Astrocyte (in vitro differentiated cells and primary cell): ENCODE measurements around the gene ZC3H4. TPM values are rescaled to one million over a fixed set of nuclear protein-coding genes. Genes with fewer than 3 reads are reported as not detected.

Experiments used
- DNase-seq: peaks from one replicate; pipeline ENCODE4 v3.0.0-alpha.2; 2010; ENCODE audit warnings: low read depth
- FAIRE-seq: peaks from 2 replicates; lab custom pipeline; 2011; peaks lifted over from hg19 to GRCh38; lab: Jason Lieb, UNC
- H2AFZ ChIP-seq: 2 replicates; pipeline ENCODE4 v1.6.0; 2012; ENCODE audit warnings: low read depth, low read length, inconsistent platforms
- H3K27ac ChIP-seq: 2 replicates; pipeline ENCODE4 v1.5.1; 2011; ENCODE audit warnings: low read depth, low read length, inconsistent platforms
- H3K27me3 ChIP-seq: 2 replicates; pipeline ENCODE4 v1.6.0; 2011; ENCODE audit warnings: low read length, inconsistent platforms; ENCODE audit not compliant: insufficient read depth
- H3K36me3 ChIP-seq: 2 replicates; pipeline ENCODE4 v1.5.1; 2011; ENCODE audit warnings: low read length, inconsistent platforms; ENCODE audit not compliant: insufficient read depth
- H3K4me1 ChIP-seq: 2 replicates; pipeline ENCODE4 v1.5.1; 2011; ENCODE audit warnings: low read length, inconsistent platforms; ENCODE audit not compliant: insufficient read depth
- H3K4me2 ChIP-seq: 2 replicates; pipeline ENCODE4 v1.6.0; 2012; ENCODE audit warnings: low read length, inconsistent platforms
- H3K4me3 ChIP-seq: 2 replicates; pipeline ENCODE4 v1.5.1; 2011; ENCODE audit warnings: low read depth, mild to moderate bottlenecking, low read length, inconsistent platforms; ENCODE audit not compliant: insufficient read depth
- H3K79me2 ChIP-seq: 2 replicates; pipeline ENCODE4 v1.6.0; 2012; ENCODE audit warnings: mild to moderate bottlenecking, low read length, inconsistent platforms; ENCODE audit not compliant: insufficient read depth
- H3K9ac ChIP-seq: 2 replicates; pipeline ENCODE4 v1.6.0; 2012; ENCODE audit warnings: mild to moderate bottlenecking, low read length, inconsistent platforms
- H3K9me3 ChIP-seq: 2 replicates; pipeline ENCODE4 v1.5.1; 2012; ENCODE audit warnings: low read depth, mild to moderate bottlenecking, low read length, inconsistent platforms; ENCODE audit not compliant: insufficient read depth
- H4K20me1 ChIP-seq: 2 replicates; pipeline ENCODE4 v1.6.0; 2012; ENCODE audit warnings: low read length, inconsistent platforms; ENCODE audit not compliant: insufficient read depth
- H3K27ac Mint-ChIP-seq: one replicate; pipeline ENCODE4 v1.8.0; 2021; ENCODE audit warnings: mild to moderate bottlenecking, mixed read lengths; ENCODE audit not compliant: unreplicated experiment
- H3K27me3 Mint-ChIP-seq: one replicate; pipeline ENCODE4 v1.8.0; 2021; ENCODE audit warnings: low read depth, mixed read lengths; ENCODE audit not compliant: unreplicated experiment
- H3K36me3 Mint-ChIP-seq: one replicate; pipeline ENCODE4 v1.8.0; 2021; ENCODE audit warnings: low read depth, mixed read lengths; ENCODE audit not compliant: unreplicated experiment
- H3K4me1 Mint-ChIP-seq: one replicate; pipeline ENCODE4 v1.8.0; 2021; ENCODE audit warnings: low read depth, mixed read lengths; ENCODE audit not compliant: unreplicated experiment
- H3K4me3 Mint-ChIP-seq: one replicate; pipeline ENCODE4 v1.8.0; 2021; ENCODE audit warnings: mild to moderate bottlenecking, moderate library complexity, mixed read lengths; ENCODE audit not compliant: unreplicated experiment
- H3K9me3 Mint-ChIP-seq: one replicate; pipeline ENCODE4 v1.8.0; 2021; ENCODE audit warnings: mild to moderate bottlenecking, mixed read lengths; ENCODE audit not compliant: unreplicated experiment
- EZH2 ChIP-seq: IDR thresholded peaks from 2 replicates; pipeline ENCODE4 v1.6.1; 2012; ENCODE audit warnings: mild to moderate bottlenecking, low read length, inconsistent platforms; ENCODE audit not compliant: insufficient read depth
- total RNA-seq: library from RNA; stranded (reverse); gene quantifications from 2 replicates; pipeline ENCODE4 v1.2.1, GENCODE V29; 2021
- TF ChIP-seq, protein P1 (sequence below): IDR thresholded peaks from 2 replicates; pipeline ENCODE4 v1.5.1; 2011; ENCODE audit warnings: low read depth, mild to moderate bottlenecking, inconsistent platforms, low read length, moderate library complexity; ENCODE audit not compliant: insufficient read depth

ZC3H4 gene
- total RNA-seq, 1 donor from 2014 or later = 42.3 TPM

DNA sequence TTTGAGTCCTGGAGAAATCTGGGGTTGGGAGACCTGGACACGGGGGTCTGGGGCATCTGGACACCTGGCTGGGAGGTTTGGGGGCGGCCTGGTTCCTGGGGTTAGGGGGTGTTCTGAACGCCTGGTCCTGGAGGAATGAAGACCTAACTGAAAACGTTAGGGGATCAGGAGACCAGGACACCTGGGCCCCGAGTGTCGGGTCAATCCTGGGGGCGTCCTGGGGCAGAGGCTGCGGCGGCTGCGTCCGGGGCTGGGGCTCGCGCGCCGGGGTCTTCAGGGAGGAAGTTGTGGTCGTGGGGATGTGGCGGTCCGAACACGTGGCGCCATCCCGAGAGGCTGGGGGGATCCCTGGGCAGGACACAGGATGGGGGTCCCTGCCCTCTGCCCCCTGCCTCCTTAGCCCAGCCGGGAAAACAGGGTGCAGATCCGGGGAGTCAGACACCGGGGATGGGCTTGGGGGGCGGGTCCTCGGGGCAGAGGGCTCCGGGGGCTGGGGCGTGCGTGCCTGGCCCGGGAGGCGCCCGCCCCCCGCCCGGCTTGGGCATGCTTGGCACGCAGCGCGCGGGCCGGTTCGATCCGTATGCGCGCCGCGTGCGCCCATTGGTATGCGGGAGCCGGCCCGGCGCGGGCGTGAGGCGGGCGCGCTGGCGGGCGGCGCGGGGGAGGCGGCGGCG lies 93.3 kb downstream of the ZC3H4 start:
- H3K27me3 Mint-ChIP-seq = peaks cover 34% of the 10 kb centered on the region

DNA sequence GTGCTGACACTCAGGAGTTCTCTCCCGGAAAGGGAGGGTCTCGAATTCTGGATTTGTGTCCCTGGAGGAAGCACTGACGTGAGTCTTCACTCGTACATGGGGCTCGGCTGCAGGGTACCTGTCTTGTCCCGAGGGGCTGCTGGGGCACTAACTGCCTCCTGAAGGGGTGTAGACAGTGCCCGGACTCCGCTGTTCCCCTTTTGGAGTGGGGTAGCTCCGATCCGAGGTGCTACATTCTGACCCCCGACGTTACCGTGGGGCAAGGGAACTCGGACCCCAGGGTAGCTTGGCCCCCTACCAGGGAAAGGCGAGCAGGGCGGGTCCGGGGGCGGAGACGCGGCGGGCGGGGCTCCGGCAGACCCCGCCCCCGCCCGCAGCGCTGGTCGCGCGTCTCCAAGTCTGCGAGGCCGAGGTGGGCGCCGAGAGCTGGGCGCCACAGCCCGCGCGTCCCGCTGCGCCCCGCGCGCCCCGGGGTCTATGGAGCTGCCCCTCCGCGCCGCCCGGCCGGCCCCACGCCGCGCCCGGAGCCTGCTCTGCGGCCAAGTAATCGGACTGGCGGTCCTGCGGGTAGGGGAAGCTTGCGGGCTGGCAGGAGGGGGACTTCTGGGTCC lies 94.0 kb downstream of the ZC3H4 start, which contains the start of gene NPAS1:
NPAS1 (plus strand) TSS at position 407 of the 611 bp plus-strand sequence. CDS start 1,211 bp downstream, outside the sequence.
- no peak within 1 kb of the TSS for H3K9ac ChIP-seq
- DNase-seq = no peak
- H3K4me3 Mint-ChIP-seq = peak within 1 kb of the TSS; percentile 70

More for the DNA sequence above, 93.3 kb downstream of the ZC3H4 start:
- Histone ChIP-seq H4K20me1 (peaks cover 5% of the 10 kb centered on the region), H3K27ac (no peak overlapping the region), H2AFZ (no peak overlapping the region), H3K27me3 (peaks cover 39% of the 10 kb centered on the region), H3K4me3 (no peak overlapping the region), H3K4me2 (peak overlapping the region; percentile 76), H3K79me2 (no peaks in the 10 kb centered on the region), H3K9me3 (no peaks in the 10 kb centered on the region), H3K4me1 (peaks cover 8% of the 10 kb centered on the region), H3K9ac (no peak overlapping the region), H3K36me3 (no peaks in the 10 kb centered on the region)
- FAIRE-seq (no peak), DNase-seq (no peak)
- TF ChIP-seq, protein P1, sequence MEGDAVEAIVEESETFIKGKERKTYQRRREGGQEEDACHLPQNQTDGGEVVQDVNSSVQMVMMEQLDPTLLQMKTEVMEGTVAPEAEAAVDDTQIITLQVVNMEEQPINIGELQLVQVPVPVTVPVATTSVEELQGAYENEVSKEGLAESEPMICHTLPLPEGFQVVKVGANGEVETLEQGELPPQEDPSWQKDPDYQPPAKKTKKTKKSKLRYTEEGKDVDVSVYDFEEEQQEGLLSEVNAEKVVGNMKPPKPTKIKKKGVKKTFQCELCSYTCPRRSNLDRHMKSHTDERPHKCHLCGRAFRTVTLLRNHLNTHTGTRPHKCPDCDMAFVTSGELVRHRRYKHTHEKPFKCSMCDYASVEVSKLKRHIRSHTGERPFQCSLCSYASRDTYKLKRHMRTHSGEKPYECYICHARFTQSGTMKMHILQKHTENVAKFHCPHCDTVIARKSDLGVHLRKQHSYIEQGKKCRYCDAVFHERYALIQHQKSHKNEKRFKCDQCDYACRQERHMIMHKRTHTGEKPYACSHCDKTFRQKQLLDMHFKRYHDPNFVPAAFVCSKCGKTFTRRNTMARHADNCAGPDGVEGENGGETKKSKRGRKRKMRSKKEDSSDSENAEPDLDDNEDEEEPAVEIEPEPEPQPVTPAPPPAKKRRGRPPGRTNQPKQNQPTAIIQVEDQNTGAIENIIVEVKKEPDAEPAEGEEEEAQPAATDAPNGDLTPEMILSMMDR = no peak
- TF ChIP-seq EZH2 = peak; percentile 11
- H3K9me3 Mint-ChIP-seq = no peaks in the 10 kb centered on the region
- H3K4me1 Mint-ChIP-seq = peaks cover 1% of the 10 kb centered on the region
- H3K36me3 Mint-ChIP-seq = no peaks in the 10 kb centered on the region
- no peak overlapping the region for H3K27ac Mint-ChIP-seq
- H3K4me3 Mint-ChIP-seq = peak overlapping the region; percentile 70

More for the DNA sequence above, 94.0 kb downstream of the ZC3H4 start, which contains the start of gene NPAS1:
- H3K9me3 ChIP-seq = no peaks in the 10 kb centered on the region
- H4K20me1 ChIP-seq = peaks cover 5% of the 10 kb centered on the region
- peaks cover 1% of the 10 kb centered on the region for H3K4me1 Mint-ChIP-seq
- no peak within 1 kb of the TSS for H2AFZ ChIP-seq
- no peaks in the 10 kb centered on the region for H3K36me3 Mint-ChIP-seq
- TF ChIP-seq, protein P1 = no peak
- no peak for TF ChIP-seq EZH2
- no peak for FAIRE-seq
- peak within 1 kb of the TSS; percentile 76 for H3K4me2 ChIP-seq
- no peak within 1 kb of the TSS for H3K27ac ChIP-seq
- no peaks in the 10 kb centered on the region for H3K9me3 Mint-ChIP-seq
- H3K27ac Mint-ChIP-seq = no peak within 1 kb of the TSS
- peaks cover 34% of the 10 kb centered on the region for H3K27me3 Mint-ChIP-seq
- H3K27me3 ChIP-seq = peaks cover 39% of the 10 kb centered on the region
- H3K4me1 ChIP-seq = peaks cover 8% of the 10 kb centered on the region
- H3K79me2 ChIP-seq = no peaks in the 10 kb centered on the region
- H3K4me3 ChIP-seq = no peak within 1 kb of the TSS
- no peaks in the 10 kb centered on the region for H3K36me3 ChIP-seq
